ENCODE results near the gene DLG4.

GRCh38 chr17:7241090-7241733, 21.6 kb upstream of the DLG4 start:
- TF ChIP-seq CREB5 (CRISPR knock-in tag; IDR thresholded peaks at IDR 0.05; ENCODE audit: low read depth) (no peak), ZFP30 (CRISPR knock-in tag; IDR thresholded peaks at IDR 0.05) (no peak)
- TF ChIP-seq, protein P1, sequence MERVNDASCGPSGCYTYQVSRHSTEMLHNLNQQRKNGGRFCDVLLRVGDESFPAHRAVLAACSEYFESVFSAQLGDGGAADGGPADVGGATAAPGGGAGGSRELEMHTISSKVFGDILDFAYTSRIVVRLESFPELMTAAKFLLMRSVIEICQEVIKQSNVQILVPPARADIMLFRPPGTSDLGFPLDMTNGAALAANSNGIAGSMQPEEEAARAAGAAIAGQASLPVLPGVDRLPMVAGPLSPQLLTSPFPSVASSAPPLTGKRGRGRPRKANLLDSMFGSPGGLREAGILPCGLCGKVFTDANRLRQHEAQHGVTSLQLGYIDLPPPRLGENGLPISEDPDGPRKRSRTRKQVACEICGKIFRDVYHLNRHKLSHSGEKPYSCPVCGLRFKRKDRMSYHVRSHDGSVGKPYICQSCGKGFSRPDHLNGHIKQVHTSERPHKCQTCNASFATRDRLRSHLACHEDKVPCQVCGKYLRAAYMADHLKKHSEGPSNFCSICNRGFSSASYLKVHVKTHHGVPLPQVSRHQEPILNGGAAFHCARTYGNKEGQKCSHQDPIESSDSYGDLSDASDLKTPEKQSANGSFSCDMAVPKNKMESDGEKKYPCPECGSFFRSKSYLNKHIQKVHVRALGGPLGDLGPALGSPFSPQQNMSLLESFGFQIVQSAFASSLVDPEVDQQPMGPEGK (CRISPR knock-in tag; IDR thresholded peaks at IDR 0.05; ENCODE audit: borderline replicate concordance): no peak
